H1 (cell line): ENCODE data around the gene SEMA6A.

ENCODE experiments used
- CBX5 ChIP-seq: fragments of 300-800, 300-1000 bp; sonication (generic); IDR thresholded peaks from 2 replicates; pipeline ENCODE4 v1.7.1; 2016; ENCODE audit warnings: antibody characterized with exemption, low read length, low read depth
- CTCF ChIP-seq, 3 experiments: IDR thresholded peaks; 1 replicate in 2 of 3; 2 replicates in 1 of 3; pipeline versions ENCODE4 v1.5.1 to v1.6.1; 2011; ENCODE audit warnings: low read length in 3 of 3, mild to moderate bottlenecking in 3 of 3, inconsistent platforms in 2 of 3, low read depth in 1 of 3, moderate library complexity in 1 of 3; ENCODE audit not compliant: insufficient read depth in 1 of 3; ENCODE audit errors: control extremely low read depth in 1 of 3
- GABPA ChIP-seq: IDR thresholded peaks from 2 replicates; pipeline ENCODE4 v1.6.1; 2011; ENCODE audit warnings: mild to moderate bottlenecking, low read length, moderate library complexity, borderline replicate concordance; ENCODE audit not compliant: insufficient read depth
- POLR2A ChIP-seq, 2 experiments: IDR thresholded peaks; 1 replicate in 1 of 2; 2 replicates in 1 of 2; pipeline ENCODE4 v1.6.1; 2011; ENCODE audit warnings: low read depth in 2 of 2, low read length in 2 of 2, mild to moderate bottlenecking in 2 of 2; ENCODE audit errors: control extremely low read depth in 1 of 2
- USF2 ChIP-seq: IDR thresholded peaks from 2 replicates; pipeline ENCODE4 v1.6.1; 2011; ENCODE audit warnings: low read length, improper control_type of control experiment

GRCh38 chr5:116564312-116564711 is 10.3 kb downstream of the SEMA6A start:
- TF ChIP-seq GABPA (no peak), CTCF (IDR thresholded peaks at IDR 0.05; ENCODE audit: control extremely low read depth in 1 of 3, insufficient read depth in 1 of 3, low read depth in 1 of 3, low read length in 3 of 3) (no peak), CBX5 (no peak), USF2 (no peak), POLR2A (IDR thresholded peaks at IDR 0.05; ENCODE audit: control extremely low read depth in 1 of 2, low read depth in 2 of 2, low read length in 2 of 2) (no peak)
